Ascending aorta (tissue), 2 donors: ENCODE data around the gene NOL12. TPM values are rescaled to one million over a fixed set of nuclear protein-coding genes. Genes with fewer than 3 reads are reported as not detected.
"Not testable (repeated sequence)": the region's sequence is repeated elsewhere in the genome, so short reads cannot be mapped to it uniquely, and the experiment has no call there.

ENCODE experiments used
- DNase-seq, 2 donors: peaks; one replicate each; pipeline ENCODE4 v3.0.0-alpha.2; 2019; ENCODE audit warnings: low spot score in 2 of 2
- H3K27ac ChIP-seq, 2 donors: fragments of 200-600 bp; sonication (generic); one replicate each; pipeline ENCODE4 v1.5.1; 2016 to 2017; ENCODE audit warnings: mild to moderate bottlenecking in 1 of 2
- H3K27me3 ChIP-seq: fragments of 200-600 bp; sonication (generic); one replicate; pipeline ENCODE4 v1.5.1; 2017
- H3K36me3 ChIP-seq, 2 donors: fragments of 200-600 bp; sonication (generic); one replicate each; pipeline ENCODE4 v1.5.1; 2016
- H3K4me1 ChIP-seq, 2 donors: fragments of 200-600 bp; sonication (generic); one replicate each; pipeline ENCODE4 v1.5.1; 2016 to 2017; ENCODE audit warnings: mild to moderate bottlenecking in 1 of 2
- H3K4me3 ChIP-seq, 2 donors: fragments of 200-600 bp; sonication (generic); one replicate each; pipeline ENCODE4 v1.5.1; 2016 to 2017; ENCODE audit warnings: mild to moderate bottlenecking in 1 of 2
- H3K9me3 ChIP-seq, 2 donors: fragments of 200-600 bp; sonication (generic); one replicate each; pipeline ENCODE4 v1.5.1; 2016
- CTCF ChIP-seq, 3 experiments: fragments of 200-600 bp in 2 of 3; fragments of 450-650 bp in 1 of 3; sonication (generic) in 2 of 3; IDR thresholded peaks; one replicate each; pipeline ENCODE4 v1.5.1; 2016 to 2019; ENCODE audit warnings: antibody characterized with exemption in 3 of 3, mild to moderate bottlenecking in 1 of 3, moderate library complexity in 1 of 3
- intact Hi-C: fragments of 100-400 bp; cut with DNase I; formaldehyde crosslinking; loops from one replicate; pipeline ENCODE4 v1.15.1; 2023
- total RNA-seq: library from RNA; depleted of rRNA; stranded (reverse); fragments of >200 nt; gene quantifications from one replicate; pipeline ENCODE4 v1.1.0, GENCODE V29; 2016

The NOL12 gene
- total RNA-seq, 1 donor from 2014 or later: 4.0 TPM

GRCh38 chr22:37716708-37717107, 30.6 kb downstream of the NOL12 start:
- H3K9me3 ChIP-seq: no peaks in the 10 kb centered on the region
- intact Hi-C loops: no loop called here
- no peaks in the 10 kb centered on the region for H3K27me3 ChIP-seq
- H3K36me3 ChIP-seq: no peaks in the 10 kb centered on the region
- no peaks in the 10 kb centered on the region for H3K4me1 ChIP-seq
- H3K4me3 ChIP-seq: no peak overlapping the region
- no peak for TF ChIP-seq CTCF (IDR thresholded peaks at IDR 0.05)
- DNase-seq: no peak
- H3K27ac ChIP-seq: no peak overlapping the region

GRCh38 chr22:37717235-37717634, 31.1 kb downstream of the NOL12 start:
- H3K4me1 ChIP-seq, DNase-seq, H3K27me3 ChIP-seq, H3K4me3 ChIP-seq, H3K9me3 ChIP-seq, H3K36me3 ChIP-seq, H3K27ac ChIP-seq, intact Hi-C loops: not testable (repeated sequence)

GRCh38 chr22:37717746-37718305, 31.7 kb downstream of the NOL12 start:
- H3K27ac ChIP-seq, H3K27me3 ChIP-seq, H3K9me3 ChIP-seq, H3K36me3 ChIP-seq, H3K4me1 ChIP-seq, H3K4me3 ChIP-seq, intact Hi-C loops, DNase-seq: not testable (repeated sequence)

GRCh38 chr22:37725551-37726240, 39.6 kb downstream of the NOL12 start:
- H3K4me3 ChIP-seq: no peak overlapping the region
- no peak overlapping the region for H3K27ac ChIP-seq
- no peaks in the 10 kb centered on the region for H3K36me3 ChIP-seq
- intact Hi-C loops: no loop called here
- peaks cover 0 to 10% of the 10 kb centered on the region in 2 donors for H3K4me1 ChIP-seq
- H3K27me3 ChIP-seq: no peaks in the 10 kb centered on the region
- DNase-seq: no peak
- TF ChIP-seq CTCF (IDR thresholded peaks at IDR 0.05): no peak
- no peaks in the 10 kb centered on the region for H3K9me3 ChIP-seq

- Histone ChIP-seq H3K27me3 (no peaks in the 10 kb centered on the region), H3K4me3 (no peak overlapping the region), H3K36me3 (no peaks in the 10 kb centered on the region), H3K27ac (no peak overlapping the region), H3K9me3 (no peaks in the 10 kb centered on the region), H3K4me1 (peaks cover 0 to 10% of the 10 kb centered on the region in 2 donors)
- DNase-seq: no peak
- TF ChIP-seq CTCF (IDR thresholded peaks at IDR 0.05): no peak
- intact Hi-C loops: no loop called here
Observed at GRCh38 chr22:37726241-37726887, 40.2 kb downstream of the NOL12 start.

GRCh38 chr22:37728620-37729019, 42.5 kb downstream of the NOL12 start:
- H3K4me3 ChIP-seq: no peak overlapping the region
- peaks cover 0 to 10% of the 10 kb centered on the region in 2 donors for H3K4me1 ChIP-seq
- no peaks in the 10 kb centered on the region for H3K36me3 ChIP-seq
- H3K27me3 ChIP-seq: no peaks in the 10 kb centered on the region
- no peak for DNase-seq
- peak overlapping the region; percentile 31 to 77 for H3K27ac ChIP-seq
- intact Hi-C loops: loop anchor here (1.0 kb wide), 1 partner anchor 32 kb away; no protein-coding TSS in a partner anchor
- H3K9me3 ChIP-seq: no peaks in the 10 kb centered on the region
- TF ChIP-seq CTCF (IDR thresholded peaks at IDR 0.05): no peak
